T-helper 9 cell (primary cell): ENCODE results near the gene LAMB4.

Experiments used
- DNase-seq: peaks from one replicate; pipeline ENCODE4 v3.0.0-alpha.2; 2020

Gene LAMB4

DNA sequence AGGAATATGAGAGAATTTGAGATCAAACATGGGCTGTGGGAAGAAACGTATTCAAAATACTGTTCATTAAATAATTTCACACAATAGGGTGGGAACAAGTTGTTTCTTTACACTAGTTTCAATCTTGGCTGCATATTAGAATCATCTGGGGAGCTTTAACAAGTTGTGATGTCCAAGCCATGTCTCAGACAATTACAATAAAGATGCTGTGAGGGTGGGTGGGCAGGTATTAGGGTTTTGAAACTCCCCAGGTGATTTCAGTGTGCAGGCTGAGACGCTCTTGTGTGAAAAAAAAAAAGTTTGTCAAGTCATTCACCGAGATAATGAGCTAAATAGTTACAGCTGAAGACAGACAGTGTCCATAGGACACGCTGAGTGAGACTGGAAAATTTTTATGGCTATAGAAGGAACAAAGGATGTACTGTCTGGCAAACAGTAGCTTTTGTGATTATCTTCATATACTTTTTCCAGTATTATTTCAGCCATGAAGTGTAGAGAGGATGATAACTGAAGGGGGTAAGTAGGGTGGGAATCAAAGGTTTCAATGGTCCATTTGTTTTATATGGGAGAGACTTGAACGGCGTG, 12.6 kb upstream of the LAMB4 start:
- no peak for DNase-seq

DNA sequence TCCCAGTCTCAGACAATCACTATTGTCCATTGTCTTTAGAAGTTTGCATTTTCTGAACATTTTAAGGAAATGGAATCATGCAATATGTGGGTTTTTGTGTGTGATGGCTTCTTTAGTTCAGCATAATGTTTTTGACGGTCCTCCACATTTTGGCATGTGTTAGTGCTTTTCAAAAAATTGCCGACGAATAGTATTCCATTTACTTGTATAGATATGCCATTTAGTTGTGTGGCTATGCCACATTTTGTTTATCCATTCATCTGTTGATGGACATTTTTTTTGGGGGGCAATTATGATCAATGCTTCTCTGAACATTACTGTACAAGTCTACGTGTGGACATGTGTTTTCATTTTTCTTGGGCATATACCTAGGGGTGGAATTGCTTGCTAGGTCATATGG, 12.0 kb upstream of the LAMB4 start:
- no peak for DNase-seq

DNA sequence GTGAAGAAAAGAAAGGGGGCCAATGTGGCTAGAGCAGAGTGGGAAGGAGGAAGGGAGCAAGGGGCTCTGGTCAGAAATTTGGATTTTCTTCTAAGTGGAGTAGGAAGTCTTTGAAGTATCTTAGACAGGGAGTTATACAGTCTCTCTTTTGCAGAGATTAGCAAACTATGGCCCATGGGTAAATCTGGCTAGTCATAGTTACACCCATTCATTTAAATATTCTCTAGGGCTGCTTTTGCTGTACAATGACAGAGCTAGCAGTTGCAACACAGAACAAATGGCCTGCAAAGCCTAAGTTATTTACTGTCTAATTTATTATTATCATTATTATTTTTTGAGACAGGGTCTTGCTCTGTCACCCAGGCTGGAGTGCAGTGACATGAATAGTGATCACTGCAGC, 10.5 kb upstream of the LAMB4 start:
- DNase-seq, result no peak

DNA sequence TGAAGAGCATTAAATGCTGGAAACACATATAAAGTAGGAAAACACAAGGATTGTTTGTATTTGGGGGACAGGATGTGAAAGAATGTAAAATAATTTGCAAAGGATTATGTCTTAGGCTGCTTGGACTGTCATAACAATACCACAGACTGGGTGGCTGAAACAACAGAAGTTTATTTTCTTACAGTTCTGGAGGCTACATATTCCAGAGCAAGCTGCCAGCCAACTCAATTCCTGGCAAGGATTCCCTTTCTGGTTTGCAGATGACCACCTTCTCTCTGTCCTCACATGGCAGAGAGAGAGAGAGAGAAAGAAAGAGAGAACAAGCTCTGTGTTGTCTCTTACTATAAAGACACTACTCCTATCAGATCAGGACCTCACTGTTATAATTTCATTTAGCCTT, 8.8 kb upstream of the LAMB4 start:
- no peak for DNase-seq

DNA sequence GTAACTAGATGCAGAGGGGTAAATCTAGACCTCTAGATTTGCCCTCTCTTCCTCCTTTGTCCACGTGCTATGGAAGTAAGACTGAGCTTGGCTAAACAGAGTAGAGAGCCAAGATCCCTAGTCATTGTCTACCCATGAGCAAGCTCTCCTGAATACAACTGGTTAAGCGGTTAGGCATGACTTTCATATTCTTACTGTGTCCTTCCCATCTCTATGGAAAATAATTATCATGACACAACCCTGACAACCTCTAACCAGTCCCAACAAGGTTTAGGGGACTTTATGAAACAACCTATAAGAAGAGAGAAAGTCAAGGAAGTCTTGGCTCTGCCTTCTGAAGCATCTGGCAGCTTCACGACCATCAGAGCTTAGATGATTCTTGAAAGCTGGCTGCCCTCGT, 7.8 kb upstream of the LAMB4 start:
- no peak for DNase-seq

DNA sequence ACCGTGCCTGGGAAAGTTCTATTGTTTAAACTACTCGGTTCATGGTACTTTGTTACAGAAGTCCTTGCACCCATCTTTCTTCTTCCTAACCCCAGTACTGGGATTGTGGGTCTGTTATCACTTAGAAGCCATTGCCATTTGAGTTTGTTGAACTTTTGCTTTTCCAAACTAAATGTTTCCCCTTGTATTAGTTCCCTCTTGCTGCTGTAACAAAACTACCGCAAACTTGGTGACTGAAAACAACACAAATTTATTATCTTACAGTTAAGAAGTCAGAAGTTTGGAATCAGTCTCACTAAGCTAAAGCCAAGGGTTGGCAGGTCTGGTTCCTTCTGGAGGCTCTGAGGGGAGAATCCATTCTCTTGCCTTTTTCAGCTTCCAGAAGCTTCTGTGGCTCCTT, 6.9 kb upstream of the LAMB4 start:
- DNase-seq, result no peak

DNA sequence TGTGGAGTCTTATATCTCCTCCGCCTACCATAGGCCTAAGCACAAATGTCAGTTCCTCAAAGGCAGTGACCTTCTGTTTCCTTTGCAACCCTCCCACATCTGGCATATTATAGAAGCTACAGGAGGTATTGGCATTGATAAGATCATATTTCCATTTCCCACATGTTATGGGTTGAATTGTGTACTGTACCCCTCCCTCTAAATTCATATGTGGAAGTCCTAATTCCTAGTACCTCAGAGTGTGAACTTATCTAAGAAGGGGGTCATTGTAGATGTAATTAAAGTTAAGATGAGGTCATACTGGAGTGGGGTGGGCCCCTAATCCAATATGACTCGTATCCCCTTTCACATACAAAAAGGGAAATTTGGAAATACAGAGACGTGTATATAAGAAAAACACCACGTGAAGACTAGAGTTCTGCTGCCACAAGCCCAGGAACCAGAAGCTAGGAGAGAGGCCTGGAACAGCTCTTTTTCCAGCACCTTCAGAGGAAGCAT, 6.1 kb upstream of the LAMB4 start:
- no peak for DNase-seq

DNA sequence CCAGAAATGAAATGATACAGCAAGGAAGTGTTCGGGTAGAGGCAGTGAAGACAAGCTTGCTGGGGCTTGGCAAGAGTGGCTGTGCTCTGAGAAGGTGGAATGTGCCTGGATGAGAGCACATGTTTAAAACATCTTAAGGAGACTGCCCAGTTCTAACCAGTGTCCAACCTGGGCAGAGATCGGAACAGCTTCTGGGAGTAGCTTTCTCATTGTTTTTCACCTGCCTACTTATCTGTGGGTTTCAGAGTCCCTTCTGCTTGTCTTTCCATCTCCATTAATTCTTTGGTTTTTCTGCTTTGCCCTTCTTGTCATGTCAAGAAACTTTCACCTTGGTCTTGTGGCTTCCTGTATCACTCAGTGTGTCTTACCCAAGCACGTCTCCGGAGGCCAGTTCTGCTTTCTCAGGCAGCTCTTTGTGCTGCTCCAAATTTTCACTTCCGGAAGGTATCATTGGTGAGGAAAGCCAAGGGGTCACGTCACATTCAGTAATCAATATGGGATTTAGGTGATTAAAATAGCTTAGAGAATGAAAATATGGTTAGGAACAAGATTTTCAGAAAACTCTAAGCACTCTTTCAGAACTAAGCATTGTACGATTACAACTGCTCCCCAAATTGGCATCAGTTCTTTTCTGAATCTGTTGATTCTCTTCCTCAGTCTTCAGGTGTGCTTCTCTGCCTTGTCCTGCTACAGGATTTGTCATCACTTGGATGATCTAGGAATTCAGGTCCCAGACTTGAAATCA, 5.5 kb upstream of the LAMB4 start:
- no peak for DNase-seq

DNA sequence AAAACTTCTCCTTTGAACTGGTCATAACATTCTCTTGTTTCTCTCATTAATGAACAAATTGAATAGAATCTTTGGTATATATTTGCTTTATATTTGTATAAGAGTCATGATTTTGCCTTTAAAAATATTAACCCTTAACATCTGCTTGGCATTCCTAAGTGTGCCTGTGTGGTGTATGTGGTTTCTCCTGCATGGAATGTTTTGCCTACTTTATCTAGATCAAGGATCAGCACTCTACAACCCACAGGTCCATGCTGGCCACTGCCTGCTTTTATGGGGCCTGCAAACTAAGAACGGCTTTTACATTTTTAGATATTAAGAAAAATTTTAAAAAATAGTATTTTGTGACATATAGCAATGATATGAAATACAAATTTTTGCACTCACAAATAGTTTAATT, 4.3 kb upstream of the LAMB4 start:
- no peak for DNase-seq

DNA sequence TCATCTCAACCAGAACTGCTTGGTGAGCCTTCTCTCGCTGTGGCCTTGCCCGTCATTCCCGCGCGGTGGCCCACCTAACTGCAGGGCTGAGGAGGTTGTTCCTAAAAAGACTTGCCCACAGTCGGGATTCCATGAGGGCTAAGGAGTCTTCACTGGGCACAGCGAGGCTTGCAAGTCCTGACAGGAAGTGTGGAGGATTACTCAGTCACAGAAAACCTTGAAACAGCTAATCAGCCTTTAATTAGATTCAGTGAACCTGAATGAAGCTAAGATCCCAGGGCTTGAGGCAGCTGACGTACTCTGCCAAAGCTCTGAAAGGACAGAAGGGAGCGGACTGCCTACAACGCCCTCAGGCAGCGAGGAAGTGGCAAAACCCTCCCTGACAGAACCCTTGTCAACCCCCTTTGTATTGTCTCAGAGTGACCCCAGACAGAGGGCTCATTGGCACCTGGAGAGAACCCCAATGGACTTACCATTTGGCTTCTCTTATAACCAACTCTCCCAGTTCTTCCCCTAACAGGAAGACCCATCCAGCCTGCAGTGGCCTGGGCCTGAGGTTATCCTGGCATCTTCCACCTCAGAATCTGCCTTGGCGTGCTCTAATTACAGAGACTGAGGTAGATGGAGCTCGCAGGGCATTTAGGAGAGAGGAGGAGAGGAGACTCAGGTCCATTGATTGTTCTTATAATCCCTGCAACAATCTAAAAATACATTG, 2.5 kb upstream of the LAMB4 start:
- no peak for DNase-seq

DNA sequence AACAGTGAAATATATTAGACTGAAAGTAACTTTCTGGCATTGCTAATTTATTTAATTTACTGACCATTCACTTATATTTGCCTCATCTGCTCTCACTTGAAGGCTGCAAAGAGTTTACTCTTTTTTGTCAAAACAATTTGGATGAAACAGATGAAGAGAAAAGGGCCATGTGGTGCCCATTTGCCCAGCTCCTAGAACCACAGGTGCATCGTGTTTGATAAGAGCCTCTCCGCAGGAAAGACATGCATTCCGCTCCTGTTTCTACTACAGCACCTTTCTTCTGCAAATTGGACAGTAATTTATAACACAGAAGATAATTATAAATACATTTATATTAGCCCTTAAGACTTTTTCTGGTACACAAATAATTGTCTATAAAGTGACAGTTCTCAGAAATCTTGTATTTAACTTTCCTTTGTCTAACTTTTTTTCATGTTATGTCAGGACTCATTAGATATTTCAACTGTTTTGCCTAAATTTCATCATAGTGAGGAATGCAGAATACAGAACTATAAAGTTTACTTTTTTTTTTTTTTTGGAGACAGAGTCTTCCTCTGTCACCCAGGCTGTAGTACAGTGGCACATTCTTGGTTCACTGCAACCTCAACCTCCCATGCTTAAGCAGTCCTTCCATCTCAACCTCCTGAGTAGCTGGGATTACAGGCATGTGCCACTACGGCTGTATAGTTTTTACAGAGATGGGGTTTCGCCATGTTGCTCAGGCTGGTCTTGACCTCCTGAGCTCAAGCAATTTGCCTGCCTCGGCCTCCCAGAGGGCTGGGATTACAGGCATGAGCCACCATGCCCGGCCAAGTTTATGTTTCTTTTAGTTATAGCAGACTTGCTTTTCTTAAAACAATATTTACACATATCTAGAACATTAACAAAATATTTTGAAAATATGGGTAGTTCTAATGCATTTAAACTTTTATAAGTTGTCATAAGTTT, 869 bp downstream of the LAMB4 start:
- no peak for DNase-seq

DNA sequence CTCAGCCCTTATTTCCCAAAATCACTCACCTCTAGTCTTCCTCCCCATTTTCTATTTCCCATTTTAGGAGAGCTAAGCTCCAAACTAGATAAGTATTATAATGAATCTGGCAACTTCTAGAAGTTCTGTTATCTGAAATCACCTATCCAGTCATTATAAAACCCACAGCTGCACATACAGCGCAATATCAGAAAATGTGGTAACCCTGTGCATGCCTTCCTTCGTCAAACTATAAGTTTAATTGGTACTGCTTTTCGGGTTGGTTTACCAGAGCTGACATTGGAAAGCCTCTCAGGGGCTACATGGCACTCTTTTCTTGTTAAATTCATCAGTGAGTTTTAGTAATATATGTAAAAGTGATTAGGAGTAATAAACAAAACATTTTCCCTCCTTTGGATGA, 1.6 kb downstream of the LAMB4 start:
- no peak for DNase-seq

DNA sequence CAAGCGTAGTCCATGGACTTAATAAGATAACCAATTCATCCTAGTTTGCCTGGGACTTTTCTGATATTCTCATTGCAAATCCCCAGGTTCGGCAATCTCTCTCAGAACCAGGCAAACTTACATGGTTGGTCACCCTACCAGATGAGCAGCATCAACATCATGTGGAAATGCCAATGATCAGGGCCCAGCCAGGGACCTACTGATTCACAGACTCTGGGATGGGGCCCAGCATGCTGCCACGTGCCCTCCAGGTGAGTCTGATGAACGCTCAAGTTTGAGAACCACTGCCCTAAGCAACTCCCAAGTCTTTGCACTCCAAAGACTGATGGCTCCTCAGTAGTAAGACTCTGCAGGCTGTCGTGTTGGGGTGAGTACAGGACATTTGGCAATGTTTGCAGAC, 2.7 kb downstream of the LAMB4 start:
- DNase-seq, result no peak

DNA sequence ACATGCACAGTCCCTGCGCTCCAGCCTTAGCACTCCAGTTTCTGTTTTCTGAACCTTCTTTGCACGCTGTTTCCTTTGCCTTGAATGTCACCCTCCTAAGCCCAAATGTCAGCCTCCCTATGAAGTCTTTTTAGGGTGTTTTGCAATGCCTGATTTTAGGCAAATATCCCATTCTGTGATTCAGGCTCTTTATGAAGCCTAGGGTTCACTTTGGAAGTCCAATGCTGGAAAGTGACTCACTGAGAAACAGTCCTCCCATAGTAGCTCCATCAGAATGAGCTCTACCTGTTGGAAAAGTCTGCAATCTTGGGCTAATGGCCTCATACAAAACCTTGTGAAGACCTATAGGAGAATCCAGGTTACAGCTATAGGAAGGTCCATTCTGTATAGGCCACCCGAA, 5.3 kb downstream of the LAMB4 start:
- DNase-seq, result no peak

DNA sequence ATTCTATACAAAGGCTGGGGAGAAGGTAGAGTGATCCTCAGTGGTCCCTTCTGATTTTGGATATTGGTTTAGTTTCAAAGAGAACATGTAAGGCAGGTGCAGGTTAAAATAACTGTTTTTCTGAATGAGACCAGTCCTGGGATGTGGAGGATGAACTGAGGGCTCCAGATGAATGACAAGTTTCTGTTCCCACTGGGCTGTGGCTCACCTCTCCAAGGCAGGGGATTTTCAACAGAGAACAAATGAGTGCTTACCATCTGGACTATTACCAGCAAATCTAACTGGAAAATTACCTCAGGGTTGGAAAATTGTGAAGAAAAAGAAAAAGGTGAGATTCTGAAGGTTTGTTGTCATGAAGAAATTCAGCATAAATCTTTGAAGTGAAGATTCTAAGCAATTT, 8.0 kb downstream of the LAMB4 start:
- no peak for DNase-seq

DNA sequence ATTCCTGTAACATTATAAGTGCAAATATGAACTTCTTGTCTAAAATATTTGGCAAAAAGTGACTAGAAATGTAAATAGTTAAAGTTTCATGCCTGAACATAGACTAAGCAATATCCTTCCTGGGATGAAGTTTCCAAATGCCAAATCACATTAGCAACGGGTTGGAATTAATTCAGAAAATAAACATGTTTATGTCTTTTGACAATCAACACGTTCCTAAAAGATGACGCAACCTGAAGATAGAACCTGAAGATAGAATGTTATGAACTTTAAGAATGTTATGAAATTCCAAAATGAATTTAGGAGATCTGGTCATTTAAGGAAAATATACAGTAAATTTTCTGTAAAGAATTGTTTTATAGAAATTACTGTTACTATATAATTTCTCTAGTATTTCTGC, 9.2 kb downstream of the LAMB4 start:
- no peak for DNase-seq

DNA sequence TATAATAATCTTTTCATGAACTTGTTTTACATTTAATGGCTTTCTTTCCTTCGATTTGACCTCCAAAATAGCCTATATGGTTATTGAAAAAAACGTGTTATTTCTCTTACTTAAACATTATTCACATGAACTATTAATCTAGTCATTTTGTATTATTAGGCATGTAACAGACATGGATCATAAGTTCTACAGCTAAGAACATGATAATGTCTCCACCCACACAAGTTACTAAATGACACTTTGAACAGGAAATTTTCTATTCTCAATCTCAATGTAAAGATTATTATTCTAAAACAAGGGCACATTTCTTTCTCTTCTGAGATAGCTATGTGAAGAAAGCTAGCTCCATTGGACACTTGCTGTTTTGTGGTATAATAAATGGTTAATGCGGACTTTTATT, 10.0 kb downstream of the LAMB4 start:
- DNase-seq, result no peak

DNA sequence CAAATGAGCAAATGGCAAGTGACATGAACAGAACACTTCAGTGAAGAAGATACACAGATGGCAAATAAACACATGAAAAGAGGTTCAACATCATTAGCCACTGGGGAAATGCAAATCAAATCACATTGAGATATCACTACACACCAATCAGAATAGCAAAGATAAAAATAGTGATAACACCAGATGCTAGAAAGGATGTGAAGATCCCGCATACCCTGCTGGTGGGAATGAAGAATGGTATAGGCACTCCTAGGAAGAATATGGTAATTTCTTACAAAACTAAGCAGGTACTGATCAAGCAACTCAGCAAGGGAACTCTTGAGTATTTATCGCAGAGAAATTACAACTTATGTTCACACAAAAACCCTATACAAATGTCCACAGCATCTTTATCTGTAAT, 11.2 kb downstream of the LAMB4 start:
- DNase-seq, result no peak

DNA sequence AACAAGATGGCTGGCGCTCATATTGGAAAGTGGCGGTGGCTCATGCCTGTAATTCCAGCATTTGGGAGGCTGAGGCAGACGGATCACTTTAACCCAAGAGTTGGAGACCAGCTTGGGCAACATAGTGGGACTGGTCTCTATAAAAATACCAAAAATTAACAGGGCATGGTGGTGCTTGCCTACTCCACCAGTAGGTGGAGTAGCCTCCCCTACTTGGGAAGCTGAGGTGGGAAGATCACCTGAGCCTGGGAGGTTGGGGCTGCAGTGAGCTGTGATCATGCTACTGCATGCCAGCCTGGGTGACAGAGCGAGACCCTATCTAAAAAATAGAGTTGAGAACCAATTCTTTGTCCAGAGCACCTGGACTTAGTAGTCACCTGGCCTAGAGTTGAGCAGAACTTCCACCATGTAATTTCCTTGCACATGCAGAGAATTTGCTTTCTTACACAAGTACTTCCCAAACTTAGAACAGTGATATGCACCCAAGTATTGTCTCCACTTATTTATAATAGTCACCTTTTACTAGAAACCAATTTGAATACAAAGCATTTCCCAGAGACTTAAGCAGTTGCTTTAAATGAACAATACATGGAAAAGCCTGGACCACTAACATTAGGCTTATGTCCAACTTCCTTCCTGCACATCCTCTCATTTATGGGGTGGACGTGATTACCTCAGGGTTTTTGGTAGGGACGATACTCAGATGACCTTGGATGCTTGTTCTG, 15.9 kb downstream of the LAMB4 start:
- no peak for DNase-seq

DNA sequence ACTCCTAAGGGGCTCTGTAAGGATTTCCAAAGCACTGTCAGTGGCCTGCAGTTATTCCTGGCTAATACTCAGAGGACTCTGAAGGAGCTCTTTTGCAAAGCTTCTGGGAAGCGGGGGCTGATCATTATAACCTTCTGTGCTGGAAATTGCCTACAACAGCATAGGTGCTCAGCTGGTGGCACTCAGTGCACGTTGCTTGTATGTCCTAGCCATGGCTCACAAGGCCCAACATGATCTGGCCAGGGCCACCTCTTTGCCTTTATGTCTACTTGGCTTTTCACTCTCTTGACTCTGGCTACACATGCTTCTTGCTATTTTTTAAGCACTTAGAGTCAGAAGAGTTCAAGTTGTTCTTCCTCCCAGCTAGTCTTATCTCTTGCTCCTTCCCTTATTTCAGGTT, 17.5 kb downstream of the LAMB4 start:
- no peak for DNase-seq

DNA sequence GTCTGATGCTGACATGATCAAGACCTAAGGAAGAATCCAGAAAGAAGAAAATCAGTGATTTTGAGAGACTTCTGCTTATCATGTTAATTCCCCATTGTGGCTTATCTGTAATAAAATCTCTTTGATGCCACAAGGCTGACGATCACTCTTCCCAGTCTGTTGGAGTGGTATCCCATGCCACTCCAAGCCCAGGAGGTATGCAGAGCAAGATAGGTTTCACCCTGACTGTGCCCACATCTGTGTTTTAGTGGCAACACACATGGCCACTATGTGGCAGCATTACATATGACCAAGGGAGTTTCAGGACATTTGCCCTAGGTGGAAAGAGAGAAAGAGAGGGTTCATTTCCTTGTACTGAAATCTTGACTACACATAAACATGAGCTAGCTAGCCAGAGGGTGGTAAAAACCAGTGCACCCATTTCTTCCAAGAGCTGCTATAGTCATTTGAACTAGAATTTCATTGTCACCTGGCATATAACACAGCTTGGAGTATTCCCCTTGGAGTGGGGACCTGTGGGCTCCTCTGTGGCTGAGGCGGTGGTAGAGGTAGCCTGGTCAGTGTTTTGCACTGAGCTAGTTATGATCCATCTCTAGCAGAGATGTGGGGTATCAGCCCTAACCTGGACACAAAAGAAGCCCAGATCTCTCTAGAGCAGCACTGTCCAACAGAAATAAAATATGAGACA, 20.8 kb downstream of the LAMB4 start:
- DNase-seq, result no peak

DNA sequence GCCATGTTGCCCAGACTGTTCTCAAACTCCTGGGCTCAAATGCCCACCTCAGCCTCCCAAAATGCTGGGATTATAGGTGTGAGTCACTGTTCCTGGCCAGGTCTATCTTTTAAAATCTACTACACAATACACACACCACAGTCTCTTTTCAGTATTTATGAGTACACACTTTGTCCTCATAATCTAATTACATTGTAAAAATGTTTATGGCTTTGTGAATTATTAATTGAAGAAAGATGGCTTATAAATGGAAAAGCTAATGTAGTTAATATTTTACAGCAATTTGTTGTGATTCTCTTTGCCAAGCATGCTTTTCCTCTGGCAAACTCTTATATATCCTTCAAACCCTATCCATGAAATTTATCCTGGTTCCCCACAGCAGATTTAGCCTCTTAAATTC, 22.0 kb downstream of the LAMB4 start:
- DNase-seq, result no peak
